Endodermal cell (in vitro differentiated cells): ENCODE results near the gene SYT17. TPM values are rescaled to one million over a fixed set of nuclear protein-coding genes. Genes with fewer than 3 reads are reported as not detected.

Experiments used
- DNase-seq: peaks from one replicate; pipeline ENCODE4 v3.0.0-alpha.2; 2017
- H3K27ac ChIP-seq: 2 replicates; pipeline ENCODE4 v1.5.1; 2013; ENCODE audit warnings: mild to moderate bottlenecking, low read depth, low read length, moderate library complexity
- H3K27me3 ChIP-seq: 2 replicates; pipeline ENCODE4 v1.6.1; 2013; ENCODE audit warnings: mild to moderate bottlenecking, low read length, moderate library complexity; ENCODE audit not compliant: insufficient read depth, control insufficient read depth, poor library complexity, severe bottlenecking
- H3K36me3 ChIP-seq: 2 replicates; pipeline ENCODE4 v1.7.0; 2013; ENCODE audit warnings: mild to moderate bottlenecking, low read length, moderate library complexity; ENCODE audit not compliant: control insufficient read depth, insufficient read depth
- H3K4me1 ChIP-seq: one replicate; pipeline ENCODE4 v1.7.0; 2013; ENCODE audit warnings: low read length; ENCODE audit not compliant: control insufficient read depth, insufficient read depth
- H3K4me3 ChIP-seq: 2 replicates; pipeline ENCODE4 v1.5.1; 2013; ENCODE audit warnings: mild to moderate bottlenecking, low read length, moderate library complexity
- H3K9ac ChIP-seq: 2 replicates; pipeline ENCODE4 v1.6.1; 2013; ENCODE audit warnings: mild to moderate bottlenecking, low read length, moderate library complexity; ENCODE audit not compliant: poor library complexity, severe bottlenecking; ENCODE audit errors: extremely low read depth
- H3K9me3 ChIP-seq: 2 replicates; pipeline ENCODE4 v1.6.1; 2013; ENCODE audit warnings: mild to moderate bottlenecking, low read length, moderate library complexity; ENCODE audit not compliant: control insufficient read depth
- H3K27ac Mint-ChIP-seq: 2 replicates; pipeline ENCODE4 v1.8.0; 2020; ENCODE audit warnings: mixed read lengths
- H3K27me3 Mint-ChIP-seq: 2 replicates; pipeline ENCODE4 v1.8.0; 2021; ENCODE audit warnings: mild to moderate bottlenecking, mixed read lengths; ENCODE audit not compliant: insufficient read depth
- H3K36me3 Mint-ChIP-seq: 2 replicates; pipeline ENCODE4 v1.8.0; 2020; ENCODE audit warnings: low read depth, mixed read lengths
- H3K4me1 Mint-ChIP-seq: 2 replicates; pipeline ENCODE4 v1.8.0; 2020; ENCODE audit warnings: mixed read lengths
- H3K4me3 Mint-ChIP-seq: 2 replicates; pipeline ENCODE4 v1.8.0; 2020; ENCODE audit warnings: mild to moderate bottlenecking, moderate library complexity, mixed read lengths
- H3K9me3 Mint-ChIP-seq: 2 replicates; pipeline ENCODE4 v1.8.0; 2020; ENCODE audit warnings: mild to moderate bottlenecking, mixed read lengths
- CTCF ChIP-seq: fragments of 200-600 bp; sonication (generic); conservative IDR thresholded peaks from 2 replicates; pipeline ENCODE4 v1.5.0; 2021; ENCODE audit warnings: antibody characterized with exemption, mild to moderate bottlenecking
- WGBS, 2 experiments: methylation state at CpG; one replicate each; pipeline versions ENCODE4 v1.1.5 to v1.1.7; 2013; ENCODE audit warnings: missing lambda C conversion rate in 2 of 2, mixed read lengths in 1 of 2; ENCODE audit not compliant: insufficient coverage in 1 of 2, insufficient read length in 1 of 2; 5-methylcytosine and 5-hydroxymethylcytosine counted together
- total RNA-seq, 2 donors: library from RNA; stranded (reverse); fragmentation: NEBNext Ultra II Directional in 1 of 2; extraction: Animal tissue kit (Norgen Biotek cat#: 25700) in 1 of 2; gene quantifications; 2 replicates in 1 of 2; 3 replicates in 1 of 2; pipeline ENCODE4 v1.2.1, GENCODE V29; 2021

Gene SYT17
- total RNA-seq, 2 donors from 2014 or later = 11.2 to 11.5 TPM

DNA sequence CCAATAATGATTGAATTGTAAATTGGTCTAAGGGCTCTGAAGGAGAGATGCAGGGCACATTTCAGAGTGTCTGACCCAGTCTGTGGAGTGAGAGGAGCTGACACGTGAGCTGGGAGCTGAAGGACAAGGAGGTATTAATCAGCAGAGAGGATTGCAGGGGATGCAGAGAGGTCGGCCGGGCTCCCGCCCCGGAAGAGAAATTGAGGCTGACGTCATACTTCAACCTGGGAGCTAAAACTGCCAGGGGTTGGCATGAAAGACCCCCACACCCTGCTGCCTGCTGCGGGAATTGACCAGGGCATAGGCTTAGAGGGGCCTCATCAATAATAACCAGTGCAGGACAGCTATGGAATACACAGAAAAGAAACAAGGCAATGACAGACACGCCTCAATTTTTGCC, 63.8 kb downstream of the SYT17 start:
- Mint-ChIP-seq H3K9me3 (peaks cover 19% of the 10 kb centered on the region), H3K27me3 (no peaks in the 10 kb centered on the region), H3K27ac (no peak overlapping the region), H3K4me3 (no peak overlapping the region), H3K4me1 (peaks cover 4% of the 10 kb centered on the region), H3K36me3 (peaks cover 29% of the 10 kb centered on the region)
- Histone ChIP-seq H3K36me3 (peaks cover 53% of the 10 kb centered on the region), H3K27me3 (no peaks in the 10 kb centered on the region), H3K9me3 (peaks cover 23% of the 10 kb centered on the region), H3K4me1 (no peaks in the 10 kb centered on the region), H3K27ac (no peak overlapping the region), H3K4me3 (no peak overlapping the region), H3K9ac (no peak overlapping the region)
- WGBS, 2 experiments = 82 to 83% methylated on average over 7 to 8 of the region's 8 CpGs
- no peak for DNase-seq
- TF ChIP-seq CTCF = no peak

GRCh38 chr16:19232988-19233387, 64.9 kb downstream of the SYT17 start:
- H3K9me3 Mint-ChIP-seq = peaks cover 19% of the 10 kb centered on the region
- H3K27me3 ChIP-seq = no peaks in the 10 kb centered on the region
- no peak overlapping the region for H3K4me3 Mint-ChIP-seq
- no peaks in the 10 kb centered on the region for H3K4me1 Mint-ChIP-seq
- H3K4me1 ChIP-seq = peaks cover 7% of the 10 kb centered on the region
- peaks cover 53% of the 10 kb centered on the region for H3K36me3 ChIP-seq
- 95 to 100% methylated on average over 2 to 5 of the region's 5 CpGs for WGBS, 2 experiments
- H3K27ac ChIP-seq = no peak overlapping the region
- H3K27me3 Mint-ChIP-seq = no peaks in the 10 kb centered on the region
- DNase-seq = no peak
- no peak overlapping the region for H3K9ac ChIP-seq
- peaks cover 27% of the 10 kb centered on the region for H3K36me3 Mint-ChIP-seq
- peaks cover 34% of the 10 kb centered on the region for H3K9me3 ChIP-seq
- H3K27ac Mint-ChIP-seq = no peak overlapping the region
- TF ChIP-seq CTCF = no peak
- no peak overlapping the region for H3K4me3 ChIP-seq

DNA sequence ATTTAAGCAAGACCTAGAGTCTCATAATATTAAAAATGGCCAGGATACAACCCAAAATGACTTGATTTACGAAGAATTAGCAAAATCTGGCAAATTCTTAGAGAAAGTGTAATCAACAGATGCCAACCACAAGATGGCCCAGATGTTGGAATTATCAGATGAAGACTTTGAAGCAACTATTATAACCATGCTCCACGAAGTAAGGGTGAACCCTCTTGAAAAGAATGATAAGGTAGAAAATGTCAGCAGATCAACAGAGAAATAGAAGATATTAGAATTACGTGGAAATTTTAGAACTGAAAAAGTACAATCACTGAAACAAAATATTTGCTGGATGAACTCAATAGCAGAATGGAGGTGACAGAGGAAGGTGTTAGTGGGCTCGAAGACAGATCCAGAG, 67.4 kb downstream of the SYT17 start:
- H3K4me3 Mint-ChIP-seq = no peak overlapping the region
- no peak overlapping the region for H3K27ac ChIP-seq
- no peak overlapping the region for H3K9ac ChIP-seq
- H3K27ac Mint-ChIP-seq = no peak overlapping the region
- 96 to 98% methylated on average over 4 of the region's 4 CpGs for WGBS, 2 experiments
- peaks cover 21% of the 10 kb centered on the region for H3K9me3 Mint-ChIP-seq
- H3K27me3 ChIP-seq = no peaks in the 10 kb centered on the region
- TF ChIP-seq CTCF = no peak
- H3K36me3 ChIP-seq = peaks cover 66% of the 10 kb centered on the region
- peaks cover 55% of the 10 kb centered on the region for H3K9me3 ChIP-seq
- peak overlapping the region; percentile 34 for H3K4me3 ChIP-seq
- no peak for DNase-seq
- no peaks in the 10 kb centered on the region for H3K4me1 Mint-ChIP-seq
- H3K27me3 Mint-ChIP-seq = no peaks in the 10 kb centered on the region
- H3K4me1 ChIP-seq = peaks cover 7% of the 10 kb centered on the region
- H3K36me3 Mint-ChIP-seq = peaks cover 29% of the 10 kb centered on the region
